ENCODE results near the gene FAF2. TPM values are rescaled to one million over a fixed set of nuclear protein-coding genes. Genes with fewer than 3 reads are reported as not detected.

The FAF2 gene
- total RNA-seq, 1 donor from 2014 or later = 35.7 TPM

DNA sequence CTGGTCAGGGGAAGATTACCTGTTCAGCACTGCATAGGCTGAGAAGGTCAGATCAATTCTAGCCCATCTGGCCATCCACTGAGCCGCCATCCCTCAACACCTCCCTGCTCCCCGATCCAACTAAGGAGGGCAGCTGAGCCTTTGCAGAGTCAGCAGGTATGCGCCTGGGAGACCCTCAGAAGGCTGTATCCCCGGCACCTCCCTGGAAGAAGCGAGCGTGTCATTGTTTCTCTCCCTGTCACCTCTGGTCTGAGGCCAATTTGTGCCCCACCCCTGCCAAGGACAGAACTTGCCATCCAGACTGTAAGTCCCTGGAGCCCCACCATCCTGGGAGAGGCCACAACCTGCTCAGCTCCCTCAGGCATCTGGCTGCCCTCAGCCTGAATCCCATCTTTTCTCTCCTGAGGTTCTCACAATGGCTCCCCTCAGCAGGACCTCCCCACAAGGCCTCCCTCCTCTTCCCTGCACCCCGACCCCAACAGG is 34.4 kb upstream of the FAF2 start:
- H3K4me3 ChIP-seq (ENCODE audit: low read depth, low read length) = no peak overlapping the region
- TF ChIP-seq, protein P1, sequence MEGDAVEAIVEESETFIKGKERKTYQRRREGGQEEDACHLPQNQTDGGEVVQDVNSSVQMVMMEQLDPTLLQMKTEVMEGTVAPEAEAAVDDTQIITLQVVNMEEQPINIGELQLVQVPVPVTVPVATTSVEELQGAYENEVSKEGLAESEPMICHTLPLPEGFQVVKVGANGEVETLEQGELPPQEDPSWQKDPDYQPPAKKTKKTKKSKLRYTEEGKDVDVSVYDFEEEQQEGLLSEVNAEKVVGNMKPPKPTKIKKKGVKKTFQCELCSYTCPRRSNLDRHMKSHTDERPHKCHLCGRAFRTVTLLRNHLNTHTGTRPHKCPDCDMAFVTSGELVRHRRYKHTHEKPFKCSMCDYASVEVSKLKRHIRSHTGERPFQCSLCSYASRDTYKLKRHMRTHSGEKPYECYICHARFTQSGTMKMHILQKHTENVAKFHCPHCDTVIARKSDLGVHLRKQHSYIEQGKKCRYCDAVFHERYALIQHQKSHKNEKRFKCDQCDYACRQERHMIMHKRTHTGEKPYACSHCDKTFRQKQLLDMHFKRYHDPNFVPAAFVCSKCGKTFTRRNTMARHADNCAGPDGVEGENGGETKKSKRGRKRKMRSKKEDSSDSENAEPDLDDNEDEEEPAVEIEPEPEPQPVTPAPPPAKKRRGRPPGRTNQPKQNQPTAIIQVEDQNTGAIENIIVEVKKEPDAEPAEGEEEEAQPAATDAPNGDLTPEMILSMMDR (conservative IDR thresholded peaks at IDR 0.05; ENCODE audit: low read depth, low read length) = no peak
- no peak for DNase-seq (ENCODE audit: low read depth)

DNA sequence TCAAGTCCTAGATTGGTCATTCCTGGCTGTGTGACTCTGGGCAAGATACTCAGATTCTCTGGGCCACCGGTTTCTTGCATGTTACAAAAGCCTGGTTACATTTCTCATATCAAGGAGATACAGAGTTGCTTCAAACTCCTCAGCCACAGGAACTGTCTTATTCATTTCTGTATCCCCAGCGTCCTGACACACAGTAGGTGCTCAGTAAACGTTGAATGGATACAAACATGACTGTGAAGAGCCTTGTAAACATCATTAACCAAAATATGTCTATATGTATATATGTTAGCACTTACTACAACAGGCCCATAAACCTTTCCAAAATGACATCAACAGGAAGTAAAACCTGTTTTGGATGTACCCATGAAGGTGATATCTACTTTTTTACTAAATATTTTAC is 33.5 kb upstream of the FAF2 start:
- no peak overlapping the region for H3K4me3 ChIP-seq (ENCODE audit: low read depth, low read length)
- DNase-seq (ENCODE audit: low read depth) = no peak
- TF ChIP-seq, protein P1 (conservative IDR thresholded peaks at IDR 0.05; ENCODE audit: low read depth, low read length) = no peak

DNA sequence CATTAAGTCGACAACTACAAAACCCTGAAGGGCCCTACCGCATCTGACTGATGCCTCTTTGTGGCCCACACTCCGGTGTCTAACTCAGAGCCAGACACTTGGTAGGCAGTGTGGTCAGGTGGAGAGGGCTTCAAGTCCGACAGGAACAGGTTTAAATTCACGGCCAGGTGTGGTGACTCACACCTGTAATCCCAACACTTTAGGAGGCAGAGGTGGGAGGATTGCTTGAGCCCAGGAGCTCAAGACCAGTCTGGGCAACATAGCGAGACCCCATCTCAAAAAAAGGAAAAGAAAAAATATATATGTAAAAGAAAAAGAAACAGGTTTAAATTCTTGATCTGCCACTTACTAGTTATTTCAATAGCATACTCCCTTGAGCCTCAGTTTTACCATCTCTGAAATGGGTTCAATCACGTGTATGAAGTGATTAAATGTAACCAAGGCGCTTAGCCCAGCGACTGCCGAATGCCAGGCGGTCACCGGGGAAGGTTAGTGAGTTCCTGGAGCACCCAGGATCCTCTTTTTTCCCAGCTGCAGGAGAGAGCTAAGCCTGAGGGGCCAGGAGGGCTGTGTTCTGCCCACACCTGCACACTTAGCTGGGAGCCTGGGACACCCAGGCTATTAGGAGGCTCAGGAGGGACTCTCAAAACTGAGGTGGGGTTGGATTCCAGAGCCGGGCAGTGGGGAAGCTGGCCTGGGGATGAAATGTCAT is 32.8 kb upstream of the FAF2 start:
- TF ChIP-seq, protein P1 (conservative IDR thresholded peaks at IDR 0.05; ENCODE audit: low read depth, low read length) = no peak
- no peak for DNase-seq (ENCODE audit: low read depth)
- H3K4me3 ChIP-seq (ENCODE audit: low read depth, low read length) = peak overlapping the region; percentile 89

DNA sequence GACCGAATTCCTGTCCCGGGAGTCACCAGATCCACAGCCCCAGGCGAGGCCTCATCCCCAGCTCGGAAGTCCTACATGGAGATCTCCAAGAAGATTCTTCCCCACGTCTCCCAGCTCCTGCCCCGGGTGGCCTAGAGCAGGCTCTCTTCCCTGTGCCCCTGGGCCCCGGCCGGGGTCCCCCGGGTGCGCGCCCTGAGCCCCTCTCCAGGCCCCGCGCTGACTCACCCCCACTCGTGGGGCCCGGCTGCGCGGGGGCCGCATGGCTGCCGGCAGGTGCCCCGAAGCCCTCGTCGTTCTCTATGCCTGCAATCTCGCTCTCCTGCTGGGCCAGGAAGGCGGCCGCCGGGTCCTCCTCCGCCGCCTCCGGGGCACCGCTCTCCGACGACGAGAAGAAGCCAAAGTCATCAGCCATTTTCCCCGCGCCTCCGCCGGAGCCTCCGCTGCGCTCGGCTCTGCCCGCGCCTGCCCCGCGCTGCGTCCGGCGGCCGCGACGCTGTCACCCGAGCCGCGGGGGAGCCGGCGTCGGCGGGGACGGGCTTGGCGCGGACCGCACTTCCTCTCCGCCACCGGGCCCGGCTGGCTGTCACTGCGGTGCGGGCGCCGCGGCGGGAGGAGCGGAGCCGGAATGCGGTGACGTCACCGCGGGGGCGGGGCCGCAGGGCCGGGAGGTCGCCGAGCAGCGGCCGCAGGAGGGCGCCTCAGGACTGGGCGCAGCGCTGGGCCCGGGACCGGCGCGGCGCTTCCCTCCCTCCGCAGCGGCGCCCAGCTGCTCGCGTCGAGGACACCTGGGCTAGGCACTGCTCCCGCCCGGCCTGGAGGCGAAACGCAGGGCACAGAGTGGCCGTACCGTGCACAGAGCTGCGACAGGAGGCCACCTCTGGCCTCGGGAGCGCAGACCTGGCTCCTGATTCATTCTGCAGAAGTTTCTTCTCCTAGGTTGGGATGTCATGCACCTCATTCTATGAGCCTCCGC is 31.9 kb upstream of the FAF2 start, which contains the start of gene CLTB:
Gene CLTB, minus strand, starts transcription at position 588 of the 973 bp plus-strand sequence. Its CDS starts 176 bp downstream, at position 412.
- TF ChIP-seq, protein P1 (conservative IDR thresholded peaks at IDR 0.05; ENCODE audit: low read depth, low read length) = peak; percentile 44
- H3K4me3 ChIP-seq (ENCODE audit: low read depth, low read length) = peak within 1 kb of the TSS; percentile 89
- DNase-seq (ENCODE audit: low read depth) = no peak

DNA sequence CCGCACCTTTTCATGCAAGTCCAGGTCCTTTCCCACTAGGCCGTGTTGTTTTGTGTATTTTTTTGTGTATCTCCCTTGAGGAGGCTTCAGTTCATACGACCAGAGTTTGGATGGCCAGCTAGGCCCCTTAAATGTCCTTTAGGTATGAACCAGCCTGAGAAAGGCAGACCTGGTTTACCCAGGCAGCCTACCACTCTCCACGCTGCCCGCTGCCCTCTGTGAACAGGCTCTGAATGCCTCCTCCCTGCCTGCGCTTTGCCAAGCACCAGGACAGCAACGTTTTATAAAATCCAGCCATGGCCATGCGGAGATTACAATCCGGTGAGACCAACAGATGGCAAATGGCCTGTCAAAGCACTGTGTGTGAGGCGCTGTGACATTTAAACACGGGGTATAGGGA is 31.2 kb upstream of the FAF2 start:
- TF ChIP-seq, protein P1 (conservative IDR thresholded peaks at IDR 0.05; ENCODE audit: low read depth, low read length) = no peak
- H3K4me3 ChIP-seq (ENCODE audit: low read depth, low read length) = peak overlapping the region; percentile 47
- DNase-seq (ENCODE audit: low read depth) = no peak

DNA sequence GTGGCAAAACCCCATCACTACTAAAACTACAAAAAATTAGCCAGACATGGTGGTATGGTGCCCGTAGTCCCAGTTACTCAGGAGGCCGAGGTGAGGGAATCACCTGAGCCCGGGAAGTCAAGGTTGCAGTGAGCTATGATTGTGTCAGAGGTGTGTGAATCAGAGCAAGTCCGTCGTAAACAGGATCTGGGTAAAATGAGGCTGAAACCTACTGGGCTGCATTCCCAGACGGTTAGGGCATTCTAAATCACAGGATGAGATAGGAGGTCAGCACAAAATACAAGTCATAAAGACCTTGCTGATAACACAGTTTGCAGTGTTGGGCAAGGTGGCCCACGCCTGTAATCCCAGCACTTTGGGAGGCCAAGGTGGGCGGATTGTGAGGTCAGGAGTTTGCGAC is 29.9 kb upstream of the FAF2 start:
- no peak for DNase-seq (ENCODE audit: low read depth)
- H3K4me3 ChIP-seq (ENCODE audit: low read depth, low read length) = no peak overlapping the region
- TF ChIP-seq, protein P1 (conservative IDR thresholded peaks at IDR 0.05; ENCODE audit: low read depth, low read length) = no peak

Measured in epithelial cell of proximal tubule (primary cell).